HepG2 (cell line): ENCODE measurements around the gene UBAP2.

ENCODE experiments used
- ATF3 ChIP-seq: sonication (generic); formaldehyde crosslinking; IDR thresholded peaks from 2 replicates; pipeline ENCODE4 v1.4.0; 2020; ENCODE audit warnings: missing genetic modification reagents
- CCAR2 ChIP-seq: fragments of 200-400 bp; formaldehyde crosslinking; optimal IDR thresholded peaks from 2 replicates; pipeline ENCODE3; 2018; ENCODE audit warnings: low read depth, mild to moderate bottlenecking, low read length, moderate library complexity
- CTCF ChIP-seq: sonication (generic); formaldehyde crosslinking; IDR thresholded peaks from 2 replicates; pipeline ENCODE4 v1.5.0; 2020; ENCODE audit warnings: mild to moderate bottlenecking, missing genetic modification reagents, moderate library complexity
- HNRNPK ChIP-seq: fragments of 200-400 bp; formaldehyde crosslinking; IDR thresholded peaks from 2 replicates; pipeline ENCODE4 v1.6.1; 2018; ENCODE audit warnings: low read length, low read depth, moderate library complexity, mild to moderate bottlenecking; ENCODE audit not compliant: poor library complexity, severe bottlenecking
- HOXA7 ChIP-seq: sonication (generic); formaldehyde crosslinking; IDR thresholded peaks from 2 replicates; pipeline ENCODE4 v1.8.1; 2022; ENCODE audit warnings: mild to moderate bottlenecking, missing genetic modification reagents, moderate library complexity
- MAFK ChIP-seq, 2 experiments: IDR thresholded peaks in 1 of 2; conservative IDR thresholded peaks in 1 of 2; 2 replicates each; pipeline ENCODE4 v1.6.1; 2011; ENCODE audit warnings: improper control_type of control experiment in 2 of 2, low read length in 2 of 2
- MLX ChIP-seq: IDR thresholded peaks from 2 replicates; pipeline ENCODE4 v1.6.1; 2016
- ZHX2 ChIP-seq, 2 experiments: sonication (generic) in 1 of 2; formaldehyde crosslinking in 1 of 2; IDR thresholded peaks; 2 replicates each; pipeline versions ENCODE4 v1.6.1 to v1.9.0; 2014 to 2022; ENCODE audit warnings: antibody characterized with exemption in 1 of 2, borderline replicate concordance in 1 of 2, inconsistent platforms in 1 of 2, low read depth in 1 of 2, missing genetic modification reagents in 1 of 2
- ZNF331 ChIP-seq: sonication (generic); formaldehyde crosslinking; IDR thresholded peaks from 2 replicates; pipeline ENCODE4 v1.4.0; 2020; ENCODE audit warnings: missing genetic modification reagents
- ZNF740 ChIP-seq: sonication (generic); formaldehyde crosslinking; IDR thresholded peaks from 2 replicates; pipeline ENCODE4 v1.4.0; 2020; ENCODE audit warnings: missing genetic modification reagents

GRCh38 chr9:34046784-34047379, 1.8 kb downstream of the UBAP2 start:
- TF ChIP-seq ZNF740 (CRISPR knock-in tag) (no peak), MLX (no peak), CCAR2 (no peak), CTCF (no peak), ZNF331 (CRISPR knock-in tag) (no peak), ZHX2 (IDR thresholded peaks at IDR 0.05; ENCODE audit: low read depth) (no peak), ZHX2 (CRISPR knock-in tag; IDR thresholded peaks at IDR 0.05; ENCODE audit: borderline replicate concordance) (no peak), HOXA7 (CRISPR knock-in tag) (no peak), MAFK (conservative IDR thresholded peaks at IDR 0.05 in 1 of 2, IDR thresholded peaks at IDR 0.05 in 1 of 2; ENCODE audit: low read length in 2 of 2) (no peak), HNRNPK (no peak), ATF3 (CRISPR knock-in tag) (no peak)
